Bronchial epithelial cell (primary cell): ENCODE data around the gene PBX1. TPM values are rescaled to one million over a fixed set of nuclear protein-coding genes. Genes with fewer than 3 reads are reported as not detected.

ENCODE experiments used
- DNase-seq: peaks from one replicate; pipeline ENCODE4 v3.0.0-alpha.2; 2010; ENCODE audit warnings: low read depth
- FAIRE-seq: peaks from 2 replicates; lab custom pipeline; 2011; peaks lifted over from hg19 to GRCh38; lab: Jason Lieb, UNC
- H3K27me3 ChIP-seq: 2 replicates; pipeline ENCODE4 v1.5.1; 2011; ENCODE audit warnings: low read length; ENCODE audit not compliant: control insufficient read depth, insufficient read depth
- H3K36me3 ChIP-seq: 2 replicates; pipeline ENCODE4 v1.5.1; 2011; ENCODE audit warnings: low read length; ENCODE audit not compliant: control insufficient read depth, insufficient read depth
- H3K4me3 ChIP-seq: 2 replicates; pipeline ENCODE4 v1.5.1; 2011; ENCODE audit warnings: mild to moderate bottlenecking, low read depth, low read length, control low read depth
- CTCF ChIP-seq: IDR thresholded peaks from 2 replicates; pipeline ENCODE4 v1.5.1; 2011; ENCODE audit warnings: mild to moderate bottlenecking, moderate library complexity, low read length, control low read depth, inconsistent platforms; ENCODE audit not compliant: insufficient read depth, severe bottlenecking
- total RNA-seq: library from RNA; depleted of rRNA; stranded (reverse); fragments of >200 nt; gene quantifications from 2 replicates; pipeline ENCODE4 v1.2.1, GENCODE V29; 2014

PBX1 gene
- total RNA-seq, 1 donor from 2014 or later = 3.2 TPM

DNA sequence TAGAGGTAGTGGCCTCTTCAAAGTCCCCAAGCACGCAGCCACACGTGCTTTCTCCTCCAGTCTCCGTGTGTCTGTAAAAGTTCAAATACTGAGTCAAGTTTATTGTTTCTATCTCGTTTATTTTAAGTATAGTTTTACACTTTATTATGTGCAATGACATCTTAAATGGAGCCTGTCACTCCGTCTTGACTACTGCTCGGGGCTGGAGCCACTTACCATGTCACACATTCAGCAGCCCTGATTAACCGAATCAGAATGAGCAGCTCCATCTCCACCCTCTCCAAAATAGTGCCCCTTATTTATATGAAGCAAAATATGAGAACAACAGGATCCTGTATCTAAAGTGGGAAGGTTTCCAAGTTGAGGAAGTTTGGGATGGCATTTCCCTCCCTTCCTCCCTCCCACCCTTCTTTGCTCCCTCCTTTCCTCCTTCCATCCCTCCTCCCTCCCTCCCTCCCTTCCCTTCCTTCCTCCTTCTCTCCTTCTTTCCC lies 201.0 kb downstream of the PBX1 start:
- DNase-seq (no peak), FAIRE-seq (no peak)
- no peak for TF ChIP-seq CTCF

DNA sequence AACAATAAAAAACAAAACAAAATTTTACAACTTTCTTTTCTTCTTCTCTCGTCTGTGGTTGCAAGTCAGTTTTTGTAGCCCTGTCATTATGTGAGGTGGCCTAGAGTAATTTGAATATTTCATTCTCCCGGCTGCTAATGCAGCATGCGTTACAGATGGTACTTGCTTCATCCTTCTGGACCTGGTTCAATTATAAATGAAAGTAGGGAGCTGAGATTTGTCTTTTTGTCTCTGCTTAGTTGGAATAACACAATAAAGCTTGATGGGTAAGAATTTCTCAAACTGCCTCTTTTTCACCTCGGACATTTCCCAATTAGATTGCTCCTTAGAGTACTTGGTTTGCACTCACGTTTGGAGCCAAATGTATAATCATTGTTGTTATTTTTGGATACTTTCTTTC lies 201.6 kb downstream of the PBX1 start:
- no peak for FAIRE-seq
- no peak for DNase-seq
- H3K27me3 ChIP-seq = no peaks in the 10 kb centered on the region

More for the DNA sequence above, 201.0 kb downstream of the PBX1 start:
- Histone ChIP-seq H3K36me3 (no peaks in the 10 kb centered on the region), H3K27me3 (no peaks in the 10 kb centered on the region), H3K4me3 (no peak overlapping the region)

GRCh38 chr1:164761009-164761408 lies 202.0 kb downstream of the PBX1 start:
- no peak for FAIRE-seq
- no peak overlapping the region for H3K4me3 ChIP-seq
- H3K27me3 ChIP-seq = no peaks in the 10 kb centered on the region
- TF ChIP-seq CTCF = no peak
- no peaks in the 10 kb centered on the region for H3K36me3 ChIP-seq
- DNase-seq = no peak

More for the DNA sequence above, 201.6 kb downstream of the PBX1 start:
- Histone ChIP-seq H3K4me3 (no peak overlapping the region), H3K36me3 (no peaks in the 10 kb centered on the region)
- TF ChIP-seq CTCF = no peak

DNA sequence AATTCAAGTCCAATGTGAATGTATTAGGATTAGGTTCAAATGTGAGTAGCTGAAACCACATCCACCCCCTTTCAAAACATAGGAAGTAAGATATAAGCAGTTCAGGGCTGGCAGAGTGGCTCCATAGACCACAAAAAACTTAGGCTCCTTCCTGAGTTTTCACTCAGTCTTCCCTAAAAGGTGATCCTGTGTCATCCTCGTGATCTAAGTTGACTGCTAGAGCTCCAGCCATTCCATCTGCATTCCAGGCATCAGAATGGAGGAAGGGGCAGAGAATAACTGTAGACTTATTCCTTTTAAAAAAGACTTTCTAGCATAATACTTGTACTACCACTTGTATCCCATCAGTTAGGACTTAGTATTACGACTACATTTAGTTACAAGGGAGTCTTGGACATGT lies 204.1 kb downstream of the PBX1 start:
- DNase-seq (no peak), FAIRE-seq (no peak)
- Histone ChIP-seq H3K4me3 (no peak overlapping the region), H3K27me3 (no peaks in the 10 kb centered on the region), H3K36me3 (no peaks in the 10 kb centered on the region)
- TF ChIP-seq CTCF = no peak

DNA sequence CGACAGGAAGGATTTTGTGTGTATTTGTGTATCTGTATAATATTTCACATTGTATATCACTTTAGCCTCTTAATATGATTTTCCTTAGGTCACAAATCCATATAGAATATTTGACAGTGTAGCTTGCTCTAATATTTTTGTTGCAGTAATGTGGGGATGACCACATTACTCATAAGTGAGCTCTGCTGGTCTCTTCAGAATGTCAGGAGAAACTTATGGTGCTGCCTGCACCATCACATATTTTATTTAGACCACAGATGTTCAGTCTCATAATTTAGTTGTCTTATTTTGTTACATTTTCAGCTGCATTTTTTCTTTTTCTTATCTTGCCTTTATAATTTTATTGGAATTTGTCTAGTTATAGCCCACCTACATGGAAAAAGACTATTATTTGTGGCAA lies 205.3 kb downstream of the PBX1 start:
- no peak overlapping the region for H3K4me3 ChIP-seq
- FAIRE-seq (no peak), DNase-seq (no peak)
- no peak for TF ChIP-seq CTCF
- no peaks in the 10 kb centered on the region for H3K27me3 ChIP-seq
- H3K36me3 ChIP-seq = no peaks in the 10 kb centered on the region

GRCh38 chr1:164765557-164765956 lies 206.6 kb downstream of the PBX1 start:
- H3K36me3 ChIP-seq = no peaks in the 10 kb centered on the region
- H3K27me3 ChIP-seq = no peaks in the 10 kb centered on the region
- no peak for TF ChIP-seq CTCF
- no peak overlapping the region for H3K4me3 ChIP-seq
- FAIRE-seq (no peak), DNase-seq (peak; percentile 89)
